GM19467 (cell line): Measurements from ENCODE around the gene DLGAP1.

Experiments
- ATAC-seq: cut with Tn5 transposase; IDR thresholded peaks from one replicate; pipeline ENCODE4 v1.9.1; 2021; ENCODE audit warnings: mild to moderate bottlenecking, moderate library complexity; ENCODE audit not compliant: unreplicated experiment

Gene DLGAP1

GRCh38 chr18:3450012-3450798 lies 1004.9 kb downstream of the DLGAP1 start, which contains the start of gene TGIF1:
TGIF1 (plus strand) TSS chr18:3450172; CDS start chr18:3450490, 318 bp downstream.
- no peak for ATAC-seq

- ATAC-seq: peak; percentile 6
Observed at GRCh38 chr18:3449512-3450011, 1005.5 kb downstream of the DLGAP1 start.

- ATAC-seq: peak; percentile 54
Observed at GRCh38 chr18:3448838-3449511, 1006.1 kb downstream of the DLGAP1 start.

- ATAC-seq: peak; percentile 72
Observed at GRCh38 chr18:3447895-3448837, 1006.9 kb downstream of the DLGAP1 start.

GRCh38 chr18:3447068-3447894 lies 1007.8 kb downstream of the DLGAP1 start:
- no peak for ATAC-seq
